GM12878 (cell line): ENCODE measurements around the gene EEFSEC.

Experiments used
- NFXL1 ChIP-seq: fragments of 450-650 bp; IDR thresholded peaks from 2 replicates; pipeline ENCODE4 v1.6.1; 2017; ENCODE audit warnings: antibody characterized with exemption, mild to moderate bottlenecking, borderline replicate concordance
- NFYB ChIP-seq: IDR thresholded peaks from 2 replicates; pipeline ENCODE4 v1.6.1; 2011; ENCODE audit warnings: low read depth, mild to moderate bottlenecking, low read length, improper control_type of control experiment, moderate library complexity; ENCODE audit not compliant: insufficient read depth
- TF ChIP-seq, protein P1 (sequence below), 3 experiments: IDR thresholded peaks in 2 of 3; conservative IDR thresholded peaks in 1 of 3; 2 replicates each; pipeline ENCODE4 v1.5.1; 2011; ENCODE audit warnings: low read depth in 3 of 3, low read length in 3 of 3, mild to moderate bottlenecking in 3 of 3, control low read depth in 2 of 3, moderate library complexity in 2 of 3, inconsistent platforms in 1 of 3, mixed read lengths in 1 of 3; ENCODE audit not compliant: control insufficient read depth in 2 of 3, insufficient read depth in 1 of 3; ENCODE audit errors: extremely low read depth in 1 of 3
- TF ChIP-seq, protein P2 (sequence below): IDR thresholded peaks from 2 replicates; pipeline ENCODE4 v1.6.1; 2012; ENCODE audit warnings: low read length, inconsistent platforms

DNA sequence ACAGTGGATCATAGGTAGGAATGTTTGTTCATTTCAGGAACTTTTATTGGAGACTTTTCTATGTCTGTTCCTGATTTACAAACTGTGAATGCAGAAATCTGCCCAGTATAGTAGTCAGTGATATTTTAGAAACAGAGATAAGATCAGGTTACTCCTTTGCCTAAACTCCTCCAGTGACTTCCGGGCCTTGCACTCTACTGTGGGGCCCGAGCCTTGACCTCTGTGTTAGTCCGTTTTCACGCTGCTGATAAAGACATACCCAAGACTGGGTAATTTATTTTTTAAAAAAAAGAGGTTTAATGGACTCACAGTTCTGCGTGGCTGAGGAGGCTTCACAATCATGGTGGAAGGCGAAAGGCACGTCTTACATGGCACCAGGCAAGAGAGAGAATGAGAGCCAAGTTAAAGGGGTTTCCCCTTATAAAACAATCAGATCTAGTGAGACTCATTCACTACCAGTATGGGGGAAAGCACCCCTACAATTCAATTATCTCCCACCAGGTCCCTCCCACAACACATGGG lies 186.3 kb downstream of the EEFSEC start:
- TF ChIP-seq NFYB (no peak), NFXL1 (no peak)
- TF ChIP-seq, protein P1, sequence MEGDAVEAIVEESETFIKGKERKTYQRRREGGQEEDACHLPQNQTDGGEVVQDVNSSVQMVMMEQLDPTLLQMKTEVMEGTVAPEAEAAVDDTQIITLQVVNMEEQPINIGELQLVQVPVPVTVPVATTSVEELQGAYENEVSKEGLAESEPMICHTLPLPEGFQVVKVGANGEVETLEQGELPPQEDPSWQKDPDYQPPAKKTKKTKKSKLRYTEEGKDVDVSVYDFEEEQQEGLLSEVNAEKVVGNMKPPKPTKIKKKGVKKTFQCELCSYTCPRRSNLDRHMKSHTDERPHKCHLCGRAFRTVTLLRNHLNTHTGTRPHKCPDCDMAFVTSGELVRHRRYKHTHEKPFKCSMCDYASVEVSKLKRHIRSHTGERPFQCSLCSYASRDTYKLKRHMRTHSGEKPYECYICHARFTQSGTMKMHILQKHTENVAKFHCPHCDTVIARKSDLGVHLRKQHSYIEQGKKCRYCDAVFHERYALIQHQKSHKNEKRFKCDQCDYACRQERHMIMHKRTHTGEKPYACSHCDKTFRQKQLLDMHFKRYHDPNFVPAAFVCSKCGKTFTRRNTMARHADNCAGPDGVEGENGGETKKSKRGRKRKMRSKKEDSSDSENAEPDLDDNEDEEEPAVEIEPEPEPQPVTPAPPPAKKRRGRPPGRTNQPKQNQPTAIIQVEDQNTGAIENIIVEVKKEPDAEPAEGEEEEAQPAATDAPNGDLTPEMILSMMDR (IDR thresholded peaks at IDR 0.05 in 2 of 3, conservative IDR thresholded peaks at IDR 0.05 in 1 of 3; ENCODE audit: control insufficient read depth in 2 of 3, extremely low read depth in 1 of 3, insufficient read depth in 1 of 3, low read depth in 3 of 3, low read length in 3 of 3), result no peak
- TF ChIP-seq, protein P2, sequence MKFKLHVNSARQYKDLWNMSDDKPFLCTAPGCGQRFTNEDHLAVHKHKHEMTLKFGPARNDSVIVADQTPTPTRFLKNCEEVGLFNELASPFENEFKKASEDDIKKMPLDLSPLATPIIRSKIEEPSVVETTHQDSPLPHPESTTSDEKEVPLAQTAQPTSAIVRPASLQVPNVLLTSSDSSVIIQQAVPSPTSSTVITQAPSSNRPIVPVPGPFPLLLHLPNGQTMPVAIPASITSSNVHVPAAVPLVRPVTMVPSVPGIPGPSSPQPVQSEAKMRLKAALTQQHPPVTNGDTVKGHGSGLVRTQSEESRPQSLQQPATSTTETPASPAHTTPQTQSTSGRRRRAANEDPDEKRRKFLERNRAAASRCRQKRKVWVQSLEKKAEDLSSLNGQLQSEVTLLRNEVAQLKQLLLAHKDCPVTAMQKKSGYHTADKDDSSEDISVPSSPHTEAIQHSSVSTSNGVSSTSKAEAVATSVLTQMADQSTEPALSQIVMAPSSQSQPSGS, result no peak
